NCI-H2171 (cell line): ENCODE results near the gene GALNT17.

ENCODE experiments used
- DNase-seq: peaks from one replicate; lab custom pipeline; 2025; lab: John Stamatoyannopoulos, UW

GALNT17 gene

GRCh38 chr7:71750290-71750689, 618.3 kb downstream of the GALNT17 start:
- no peak for DNase-seq

GRCh38 chr7:71752171-71752935, 620.4 kb downstream of the GALNT17 start:
- peak; percentile 70 for DNase-seq

GRCh38 chr7:71753236-71753635, 621.3 kb downstream of the GALNT17 start:
- DNase-seq = no peak

- DNase-seq = peak; percentile 29
These were observed 622.2 kb downstream of the GALNT17 start for GRCh38 chr7:71753956-71754664.

- no peak for DNase-seq
These were observed 622.9 kb downstream of the GALNT17 start for GRCh38 chr7:71754828-71755227.

GRCh38 chr7:71761336-71761735, 629.4 kb downstream of the GALNT17 start:
- DNase-seq = no peak
